Subcutaneous abdominal adipose tissue (tissue), 5 donors: Measurements from ENCODE around the gene RAD1.

Experiments used
- H3K27ac ChIP-seq: one replicate; pipeline ENCODE4 v1.7.0; 2013; ENCODE audit warnings: low read depth, mild to moderate bottlenecking, inconsistent platforms, low read length, moderate library complexity
- H3K27me3 ChIP-seq, 5 donors: one replicate each; pipeline ENCODE4 v1.7.0; 2013; ENCODE audit warnings: low read length in 5 of 5, inconsistent platforms in 1 of 5; ENCODE audit not compliant: control insufficient read depth in 5 of 5, insufficient read depth in 4 of 5
- H3K36me3 ChIP-seq, 5 donors: one replicate each; pipeline ENCODE4 v1.7.0; 2013; ENCODE audit warnings: low read length in 5 of 5; ENCODE audit not compliant: control insufficient read depth in 5 of 5, insufficient read depth in 5 of 5
- H3K4me1 ChIP-seq, 5 donors: one replicate each; pipeline ENCODE4 v1.7.0; 2013; ENCODE audit warnings: low read length in 5 of 5, mild to moderate bottlenecking in 3 of 5, moderate library complexity in 1 of 5; ENCODE audit not compliant: control insufficient read depth in 5 of 5, insufficient read depth in 5 of 5
- H3K4me3 ChIP-seq, 5 donors: one replicate each; pipeline ENCODE4 v1.7.0; 2013; ENCODE audit warnings: low read length in 5 of 5, low read depth in 1 of 5
- H3K9ac ChIP-seq, 5 donors: one replicate each; pipeline ENCODE4 v1.7.0; 2013; ENCODE audit warnings: low read length in 5 of 5, mild to moderate bottlenecking in 4 of 5, moderate library complexity in 3 of 5
- H3K9me3 ChIP-seq, 5 donors: one replicate each; pipeline ENCODE4 v1.7.0; 2013; ENCODE audit warnings: low read length in 5 of 5; ENCODE audit not compliant: control insufficient read depth in 5 of 5
- donor health status: healthy.
- donor health status: healthy.
- donor health status: healthy.
- donor health status: healthy.
- donor health status: healthy.

The RAD1 gene

GRCh38 chr5:34898258-34898895, 16.9 kb downstream of the RAD1 start:
- no peaks in the 10 kb centered on the region for H3K4me1 ChIP-seq
- H3K4me3 ChIP-seq, result no peak overlapping the region
- H3K27me3 ChIP-seq, result no peaks in the 10 kb centered on the region
- no peaks in the 10 kb centered on the region for H3K9me3 ChIP-seq
- peaks cover 0 to 4% (median 3%) of the 10 kb centered on the region in 5 donors for H3K36me3 ChIP-seq
- no peak overlapping the region for H3K9ac ChIP-seq
- H3K27ac ChIP-seq, result no peak overlapping the region

- no peak overlapping the region for H3K27ac ChIP-seq
- no peaks in the 10 kb centered on the region for H3K9me3 ChIP-seq
- H3K36me3 ChIP-seq, result peaks cover 0 to 4% (median 3%) of the 10 kb centered on the region in 5 donors
- H3K9ac ChIP-seq, result no peak overlapping the region
- H3K4me3 ChIP-seq, result no peak overlapping the region
- H3K4me1 ChIP-seq, result no peaks in the 10 kb centered on the region
- no peaks in the 10 kb centered on the region for H3K27me3 ChIP-seq
Measured at GRCh38 chr5:34897646-34898045, 17.7 kb downstream of the RAD1 start.

GRCh38 chr5:34895641-34896419, 19.5 kb downstream of the RAD1 start:
- Histone ChIP-seq H3K27ac (no peak overlapping the region), H3K4me1 (no peaks in the 10 kb centered on the region), H3K36me3 (peaks cover 0 to 4% (median 3%) of the 10 kb centered on the region in 5 donors), H3K9me3 (no peaks in the 10 kb centered on the region), H3K4me3 (no peak overlapping the region), H3K9ac (no peak overlapping the region), H3K27me3 (no peaks in the 10 kb centered on the region)

DNA sequence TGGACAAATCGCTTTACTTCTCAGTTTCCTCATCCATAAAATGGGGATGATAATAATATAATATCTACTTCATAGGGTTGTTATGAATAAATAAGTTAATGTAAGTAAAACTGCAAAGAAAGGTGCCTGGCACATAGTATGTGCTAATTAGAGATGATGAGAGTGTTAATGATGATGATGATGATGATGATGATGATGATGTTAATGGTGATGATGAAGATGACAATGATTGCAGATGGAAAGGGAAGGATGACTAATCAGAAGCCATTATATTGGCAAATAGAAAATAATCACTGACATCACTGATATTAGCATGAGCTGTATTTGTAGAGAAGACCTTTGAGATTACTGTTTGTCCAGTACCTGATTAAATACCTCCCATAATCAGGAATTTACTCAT, 20.6 kb downstream of the RAD1 start:
- no peak overlapping the region for H3K27ac ChIP-seq
- H3K36me3 ChIP-seq, result peaks cover 0 to 4% (median 3%) of the 10 kb centered on the region in 5 donors
- no peak overlapping the region for H3K4me3 ChIP-seq
- no peaks in the 10 kb centered on the region for H3K27me3 ChIP-seq
- H3K9ac ChIP-seq, result no peak overlapping the region
- no peaks in the 10 kb centered on the region for H3K9me3 ChIP-seq
- H3K4me1 ChIP-seq, result no peaks in the 10 kb centered on the region

- no peaks in the 10 kb centered on the region for H3K4me1 ChIP-seq
- H3K9me3 ChIP-seq, result no peaks in the 10 kb centered on the region
- H3K4me3 ChIP-seq, result no peak overlapping the region
- H3K27me3 ChIP-seq, result peaks cover 0 to 3% (median 0%) of the 10 kb centered on the region in 5 donors
- H3K9ac ChIP-seq, result no peak overlapping the region
- no peak overlapping the region for H3K27ac ChIP-seq
- peaks cover 0 to 4% (median 3%) of the 10 kb centered on the region in 5 donors for H3K36me3 ChIP-seq
Measured at GRCh38 chr5:34892414-34892813, 22.9 kb downstream of the RAD1 start.

DNA sequence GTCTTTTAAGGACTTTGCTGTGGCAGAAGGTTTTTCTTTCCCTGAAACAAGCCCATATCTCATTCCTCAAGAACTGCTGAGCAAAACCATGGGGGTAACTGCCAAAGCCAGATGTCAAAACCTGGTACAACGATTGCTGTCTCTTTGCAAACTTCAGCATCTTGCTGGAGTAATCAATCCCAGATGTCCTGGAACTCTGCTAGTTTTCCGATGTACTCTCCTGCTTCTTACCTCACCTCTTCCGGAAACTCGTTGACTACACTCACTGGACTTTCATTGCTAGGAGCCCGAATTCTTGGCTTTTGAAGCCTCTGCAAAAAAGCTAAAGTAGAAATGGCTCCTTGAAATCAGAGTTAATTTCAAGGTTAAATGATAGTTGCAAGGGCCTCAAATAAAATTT, 23.3 kb downstream of the RAD1 start:
- no peak overlapping the region for H3K9ac ChIP-seq
- H3K4me3 ChIP-seq, result no peak overlapping the region
- H3K4me1 ChIP-seq, result no peaks in the 10 kb centered on the region
- H3K27me3 ChIP-seq, result peaks cover 0 to 3% (median 0%) of the 10 kb centered on the region in 5 donors
- H3K27ac ChIP-seq, result no peak overlapping the region
- H3K9me3 ChIP-seq, result no peaks in the 10 kb centered on the region
- peaks cover 0 to 4% (median 3%) of the 10 kb centered on the region in 5 donors for H3K36me3 ChIP-seq

GRCh38 chr5:34889394-34889793, 25.9 kb downstream of the RAD1 start:
- H3K9me3 ChIP-seq, result no peaks in the 10 kb centered on the region
- H3K4me3 ChIP-seq, result no peak overlapping the region
- no peak overlapping the region for H3K9ac ChIP-seq
- H3K4me1 ChIP-seq, result no peaks in the 10 kb centered on the region
- no peak overlapping the region for H3K27ac ChIP-seq
- peaks cover 0 to 3% (median 0%) of the 10 kb centered on the region in 5 donors for H3K27me3 ChIP-seq
- no peaks in the 10 kb centered on the region for H3K36me3 ChIP-seq

DNA sequence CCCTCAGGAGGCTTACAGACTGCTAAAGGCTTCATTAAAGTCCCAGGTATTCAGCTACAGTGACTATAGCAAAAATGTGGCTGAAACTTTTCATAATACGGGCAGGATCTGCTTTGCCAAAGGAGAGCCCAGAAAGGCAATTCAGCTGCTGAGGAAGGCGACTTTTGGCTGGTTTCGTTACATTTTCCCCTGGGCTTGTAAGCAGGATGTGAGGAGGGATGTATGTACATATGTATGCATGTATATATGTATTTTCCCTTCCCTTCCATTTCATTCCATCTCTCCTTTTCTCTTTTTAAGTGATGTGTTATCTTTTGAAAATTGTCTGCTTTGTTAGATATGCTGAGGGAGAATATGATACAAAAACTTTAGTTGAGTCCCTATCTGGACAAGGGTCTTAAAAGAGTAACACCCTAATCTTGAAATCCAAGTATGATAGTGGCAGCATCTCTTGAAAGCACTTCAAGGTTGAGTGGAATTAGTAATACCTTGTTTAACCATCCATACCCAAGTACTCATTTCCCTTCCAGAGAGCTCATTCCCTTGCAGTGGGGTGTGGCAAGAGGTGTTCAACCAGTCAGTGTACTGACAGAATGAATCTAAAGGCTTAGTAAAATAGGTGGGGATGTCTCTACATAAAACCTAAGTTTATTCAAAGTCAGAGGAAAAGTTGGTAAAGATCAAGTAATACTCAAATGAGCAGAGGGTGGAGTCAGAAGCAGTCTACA, 28.7 kb downstream of the RAD1 start:
- no peak overlapping the region for H3K4me3 ChIP-seq
- H3K27ac ChIP-seq, result no peak overlapping the region

DNA sequence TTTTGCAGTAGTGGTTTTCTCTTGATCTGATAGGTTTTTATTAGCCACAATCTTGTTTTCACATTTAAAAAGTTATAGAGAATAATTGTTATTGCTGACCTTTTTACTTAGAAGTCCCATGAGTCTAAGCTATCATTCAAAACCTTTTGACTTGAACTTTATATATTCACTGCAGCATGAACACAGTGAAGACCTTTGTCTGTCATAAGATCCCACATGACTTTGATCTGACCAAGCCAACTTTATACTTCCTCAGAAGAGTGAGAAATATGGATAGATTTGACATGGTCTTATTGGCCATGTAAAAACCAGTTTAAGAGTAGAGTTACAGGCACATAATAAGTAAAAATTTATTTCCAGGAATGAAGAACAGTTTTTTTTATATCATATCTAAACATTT, 34.1 kb downstream of the RAD1 start:
- Histone ChIP-seq H3K4me3 (no peak overlapping the region), H3K27ac (no peak overlapping the region)

More for the DNA sequence above, 28.7 kb downstream of the RAD1 start:
- Histone ChIP-seq H3K4me1 (no peaks in the 10 kb centered on the region), H3K36me3 (no peaks in the 10 kb centered on the region), H3K27me3 (peaks cover 0 to 3% (median 0%) of the 10 kb centered on the region in 5 donors), H3K9ac (no peak overlapping the region), H3K9me3 (no peaks in the 10 kb centered on the region)

GRCh38 chr5:34876275-34876674, 39.0 kb downstream of the RAD1 start:
- no peaks in the 10 kb centered on the region for H3K4me1 ChIP-seq
- H3K9ac ChIP-seq, result no peak overlapping the region
- H3K27me3 ChIP-seq, result no peaks in the 10 kb centered on the region
- no peak overlapping the region for H3K27ac ChIP-seq
- H3K9me3 ChIP-seq, result peaks cover 0 to 8% (median 7%) of the 10 kb centered on the region in 5 donors
- no peak overlapping the region for H3K4me3 ChIP-seq
- no peaks in the 10 kb centered on the region for H3K36me3 ChIP-seq

More for the DNA sequence above, 34.1 kb downstream of the RAD1 start:
- no peak overlapping the region for H3K9ac ChIP-seq
- no peaks in the 10 kb centered on the region for H3K36me3 ChIP-seq
- no peaks in the 10 kb centered on the region for H3K4me1 ChIP-seq
- H3K9me3 ChIP-seq, result peaks cover 0 to 7% (median 0%) of the 10 kb centered on the region in 5 donors
- no peaks in the 10 kb centered on the region for H3K27me3 ChIP-seq
